ENCODE data around the gene CDCP1.

CDCP1 gene

DNA sequence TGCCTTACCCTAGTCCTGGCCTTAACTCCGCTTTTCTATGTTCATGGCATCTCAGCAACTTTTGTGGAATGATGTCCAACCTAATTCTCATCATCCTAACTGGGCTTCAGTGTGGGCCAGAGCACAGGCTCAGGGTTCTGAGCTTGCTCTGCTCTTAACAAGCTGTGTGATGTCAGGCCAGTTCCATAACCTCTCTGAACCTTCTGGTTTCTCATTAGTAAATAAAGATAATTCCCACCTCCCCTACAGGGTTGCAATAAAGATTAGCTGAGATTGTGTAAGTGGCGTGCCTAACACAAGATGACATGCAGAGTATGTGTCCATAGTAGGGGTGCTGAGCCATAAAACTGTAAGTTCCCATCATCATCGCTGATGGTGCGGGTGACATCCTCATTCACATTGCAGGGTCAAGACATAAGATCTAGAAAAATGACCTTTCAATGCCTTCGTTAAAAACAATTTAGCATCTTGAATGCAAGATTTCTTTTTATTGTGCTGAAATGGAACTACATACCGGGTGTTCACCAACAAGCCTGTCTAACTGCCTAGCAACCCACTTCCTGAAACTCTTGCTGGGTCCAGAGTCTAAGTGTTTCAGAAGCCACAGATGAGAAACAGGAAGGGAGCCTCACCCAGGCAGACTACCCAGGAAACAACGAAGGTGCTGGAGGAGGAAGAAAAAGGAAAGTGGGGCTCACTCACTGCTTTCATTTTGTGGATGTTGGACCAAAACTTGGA, 36.2 kb downstream of the CDCP1 start:
- DNase-seq: peak; percentile 67

DNA sequence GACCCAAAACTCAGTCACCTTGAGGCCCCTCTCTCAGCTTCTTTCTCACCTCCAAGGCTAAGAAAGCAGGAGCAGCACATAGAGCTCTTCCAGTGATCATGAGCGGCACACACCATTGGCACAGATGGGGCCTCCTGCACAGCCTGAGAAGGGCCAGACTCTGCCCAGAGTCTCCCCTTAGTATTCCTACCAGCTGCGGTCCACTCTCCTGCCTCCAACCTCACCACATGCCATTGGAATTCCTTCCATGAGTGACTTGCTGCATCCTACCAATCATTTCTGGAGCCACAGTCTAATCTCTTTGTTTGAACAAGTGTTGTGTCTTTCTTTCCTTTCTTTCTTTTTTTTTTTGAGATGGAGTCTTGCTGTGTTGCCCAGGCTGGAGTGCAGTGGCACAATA, 39.3 kb downstream of the CDCP1 start:
- DNase-seq: no peak

DNA sequence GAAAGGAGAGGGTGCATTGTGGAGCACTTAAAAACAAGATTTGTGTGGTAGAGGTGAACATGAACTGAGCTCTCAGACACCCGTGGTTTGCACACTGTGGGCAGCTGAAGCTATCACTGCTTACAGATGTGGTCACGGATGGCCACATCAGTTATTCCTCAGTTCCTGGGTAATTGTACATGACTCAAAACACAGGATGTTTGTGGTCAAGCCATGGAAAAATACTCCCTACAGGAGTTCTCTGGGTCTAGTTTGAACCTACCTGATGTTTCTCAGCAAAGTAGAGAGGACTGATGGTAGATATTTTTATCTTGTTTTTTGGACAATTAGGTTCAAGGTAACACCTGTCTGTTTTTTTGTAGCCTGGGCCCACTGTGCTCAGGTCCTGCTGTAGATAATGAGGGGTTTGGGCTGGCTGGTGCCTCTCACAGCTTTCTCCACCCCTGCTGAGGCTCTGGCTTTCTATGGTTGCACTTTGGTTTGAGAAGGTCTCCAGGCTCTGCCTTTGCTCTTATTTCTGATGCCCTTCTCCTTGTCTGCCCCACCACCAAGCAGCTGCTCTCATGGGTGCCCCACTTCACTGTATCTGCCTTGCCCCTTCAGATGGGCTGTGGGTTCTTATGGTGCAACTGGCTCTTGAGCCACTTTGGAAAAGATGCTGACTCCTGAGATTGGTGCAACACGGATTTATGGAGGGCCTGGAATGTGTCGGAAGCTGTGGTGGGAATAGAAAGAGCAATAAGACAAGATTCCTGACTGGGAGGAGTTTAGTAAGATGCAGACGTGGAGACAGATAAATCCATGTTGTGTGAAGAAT, 40.1 kb downstream of the CDCP1 start:
- peak; percentile 33 for DNase-seq

DNA sequence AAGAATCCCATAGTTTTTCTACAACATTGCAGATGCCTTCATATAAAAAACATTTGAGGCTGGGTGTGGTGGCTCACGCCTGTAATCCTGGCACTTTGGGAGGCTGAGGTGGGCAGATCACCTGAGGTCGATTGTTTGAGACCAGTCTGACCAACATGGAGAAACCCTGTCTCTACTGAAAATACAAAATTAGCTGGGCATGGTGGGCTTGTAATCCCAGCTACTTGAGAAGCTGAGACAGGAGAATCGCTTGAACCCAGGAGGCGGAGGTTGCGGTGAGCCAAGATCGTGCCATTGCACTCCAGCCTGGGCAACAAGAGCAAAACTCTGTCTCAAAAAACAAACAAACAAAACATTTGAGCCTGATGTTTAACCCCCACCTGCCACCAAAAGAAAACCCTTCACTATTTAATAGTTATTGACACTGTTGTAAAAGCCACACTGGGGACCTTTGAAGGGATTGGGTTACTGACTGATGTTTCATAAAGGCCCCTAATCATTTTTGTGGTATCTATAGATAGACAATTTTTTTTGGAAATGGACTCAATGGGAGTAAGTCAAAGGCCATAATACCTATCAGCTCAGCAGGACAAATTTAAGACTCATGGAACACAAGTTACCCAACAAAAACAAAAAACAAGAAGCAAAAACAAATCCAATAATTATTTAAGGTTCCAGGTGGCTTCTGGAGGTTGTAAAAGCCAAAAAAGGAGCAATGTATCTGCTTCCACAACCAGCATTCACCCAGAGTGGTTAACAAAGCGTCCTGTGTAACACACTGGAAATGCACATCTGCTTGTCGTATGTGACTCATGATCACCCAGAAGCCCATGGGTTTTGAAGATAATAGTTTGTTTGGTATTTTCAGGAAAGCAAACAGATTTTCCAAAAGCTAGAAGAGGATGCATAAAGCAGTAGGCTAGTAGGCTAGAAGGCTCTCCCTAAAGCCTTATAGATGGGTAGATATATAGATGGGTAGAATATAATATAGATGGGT, 41.2 kb downstream of the CDCP1 start:
- DNase-seq: no peak

DNA sequence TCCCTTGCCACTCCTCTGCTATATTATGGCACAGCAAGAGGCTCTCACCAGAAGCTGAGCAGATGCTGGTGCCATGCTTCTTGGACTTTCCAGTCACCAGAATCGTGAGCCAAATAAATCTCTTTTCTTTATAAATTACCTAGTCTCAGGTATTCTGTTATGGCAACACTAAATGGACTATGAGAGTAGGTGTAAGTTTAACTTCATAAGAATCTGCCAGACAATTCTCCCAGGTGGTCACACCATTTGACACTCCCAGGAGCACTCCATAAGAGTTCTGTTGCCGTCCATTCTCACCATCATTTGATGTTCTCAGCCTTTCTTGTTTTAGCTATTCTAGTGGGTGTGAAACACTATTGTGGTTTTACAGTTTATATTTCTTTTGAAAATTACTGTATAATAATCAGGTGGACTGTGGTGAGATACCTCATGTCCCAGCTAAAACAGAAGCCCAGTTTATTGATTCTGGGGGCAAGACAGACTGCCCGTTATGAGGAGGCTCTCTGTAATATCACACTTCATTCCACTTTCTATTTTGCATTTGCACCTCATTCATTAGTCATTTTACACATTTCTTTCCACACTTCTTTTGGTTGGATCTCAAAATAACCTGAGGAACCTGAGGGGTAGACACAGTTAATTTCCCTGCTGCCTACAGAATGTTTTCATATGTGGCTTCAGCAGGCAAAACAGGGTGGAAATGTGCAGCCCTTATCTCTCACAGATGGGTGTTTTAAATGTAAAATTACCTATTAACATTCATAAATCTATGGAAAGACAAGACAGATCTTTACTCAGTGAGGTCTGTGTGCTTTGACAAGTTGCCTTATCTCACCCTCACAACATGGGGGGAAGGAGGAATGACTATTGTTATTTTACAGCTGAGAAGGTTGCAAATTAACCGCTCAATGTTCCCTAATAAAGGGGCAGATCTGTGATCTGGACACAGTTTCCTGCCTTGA, 42.1 kb downstream of the CDCP1 start:
- DNase-seq: no peak

DNA sequence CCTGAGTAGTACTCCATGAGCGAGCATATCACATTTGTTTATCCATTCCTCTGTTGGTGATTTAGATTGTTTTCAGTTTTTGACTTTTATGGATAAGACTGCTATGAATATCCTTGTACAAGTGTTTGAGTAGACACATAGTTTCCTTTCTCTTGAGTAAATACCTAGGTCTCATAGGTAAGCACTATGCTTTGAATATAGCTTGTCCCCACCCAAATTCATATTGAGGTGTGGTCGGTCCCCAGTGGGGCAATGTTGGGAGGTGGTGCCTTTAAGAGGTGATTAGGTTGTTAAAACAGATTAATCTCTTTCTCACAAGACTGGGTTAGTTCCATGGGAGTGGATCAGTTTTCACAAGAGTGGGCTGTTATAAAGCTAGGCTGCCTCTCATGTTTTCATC, 42.8 kb downstream of the CDCP1 start:
- no peak for DNase-seq

DNA sequence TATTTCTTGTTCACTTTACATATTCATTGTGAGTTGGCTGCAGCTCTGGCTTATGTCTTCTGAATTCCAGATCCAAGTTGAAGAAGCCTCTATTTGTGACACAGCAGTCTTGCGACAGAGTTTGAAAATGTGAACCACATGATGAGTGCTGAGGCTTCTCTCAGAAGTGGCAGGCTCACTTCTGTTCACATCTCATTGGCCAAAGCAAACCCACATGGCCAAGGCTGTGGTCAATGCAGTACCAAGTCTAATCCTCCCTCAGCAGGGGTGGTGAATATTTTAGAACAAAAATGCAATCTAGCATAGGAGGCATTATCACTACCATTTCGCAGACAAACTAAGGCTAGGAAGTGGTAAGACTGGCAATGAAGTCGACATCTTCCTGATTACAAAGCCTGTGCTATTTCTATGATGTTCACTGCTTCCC, 45.2 kb downstream of the CDCP1 start:
- peak; percentile 75 for DNase-seq

DNA sequence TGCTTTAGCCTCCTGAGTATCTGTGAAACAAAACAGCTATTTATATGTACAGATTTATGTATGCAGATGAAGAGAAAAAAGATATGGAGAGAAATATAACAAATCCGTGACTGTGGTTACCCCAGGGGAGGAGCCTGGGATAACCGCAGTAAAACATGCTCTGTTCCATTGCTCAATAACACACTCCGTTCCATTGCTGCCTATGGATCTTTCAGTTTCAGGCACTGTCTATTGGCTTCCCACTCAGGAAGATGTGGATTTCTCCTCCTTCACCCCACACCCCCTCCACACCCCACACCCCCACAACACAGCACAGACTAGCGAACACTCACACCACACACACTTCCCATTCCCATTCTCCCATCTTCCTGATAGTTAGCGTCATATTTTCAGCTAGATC, 47.9 kb downstream of the CDCP1 start:
- DNase-seq: peak; percentile 42

DNA sequence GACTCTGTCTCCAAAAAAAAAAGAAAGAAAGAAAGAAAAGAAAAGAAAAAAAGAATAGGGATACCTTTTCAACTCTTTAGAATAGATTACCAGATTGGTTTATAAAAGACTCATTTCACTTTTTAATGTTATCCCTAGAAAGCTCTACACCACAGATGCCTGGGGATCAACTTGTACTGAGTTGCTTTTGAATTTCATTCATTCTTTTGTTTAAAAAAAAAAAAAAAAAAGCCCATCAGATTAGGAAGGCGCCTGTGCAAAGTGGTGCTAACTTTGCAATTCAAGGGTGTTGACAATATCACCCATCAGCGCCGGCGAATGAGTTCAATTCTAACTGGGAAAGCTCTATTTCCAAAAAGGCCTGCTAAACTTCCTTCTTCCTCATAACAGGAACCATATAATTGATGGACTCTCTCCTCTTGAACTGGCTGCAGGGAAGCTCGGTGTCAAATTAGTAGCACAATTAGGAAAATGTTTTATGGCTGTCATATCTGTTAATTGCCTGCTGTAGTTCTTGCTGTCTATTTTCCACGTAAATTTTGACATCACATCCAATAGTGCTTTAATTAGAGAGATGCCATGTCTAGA, 48.8 kb downstream of the CDCP1 start:
- no peak for DNase-seq

DNA sequence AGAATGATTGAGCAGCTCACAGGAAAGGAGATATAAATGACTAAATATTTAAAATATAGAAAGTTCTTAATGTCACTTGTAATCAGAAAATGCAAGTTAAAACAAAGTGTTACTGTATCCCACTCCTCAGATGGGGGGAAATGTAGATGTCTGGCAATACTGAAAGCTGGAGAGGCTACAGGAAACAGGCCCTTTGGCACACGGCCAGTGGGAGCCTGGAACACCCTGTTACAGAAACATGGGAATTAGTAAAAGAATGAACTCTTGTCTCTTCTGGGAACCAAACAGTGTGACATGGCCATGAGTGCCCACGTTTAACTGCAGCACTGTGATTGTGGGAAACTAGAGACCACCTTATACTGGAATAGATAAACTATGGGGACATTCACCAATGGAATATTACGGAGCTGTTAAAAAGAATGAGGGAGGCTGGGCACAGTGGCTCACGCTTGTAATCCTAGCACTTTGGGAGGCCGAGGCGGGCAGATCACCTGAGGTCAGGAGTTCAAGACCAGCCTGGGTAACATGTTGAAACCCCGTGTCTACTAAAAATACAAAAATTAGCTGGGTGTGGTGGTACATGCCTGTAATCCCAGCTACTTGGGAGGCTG, 50.2 kb downstream of the CDCP1 start:
- DNase-seq: no peak

DNA sequence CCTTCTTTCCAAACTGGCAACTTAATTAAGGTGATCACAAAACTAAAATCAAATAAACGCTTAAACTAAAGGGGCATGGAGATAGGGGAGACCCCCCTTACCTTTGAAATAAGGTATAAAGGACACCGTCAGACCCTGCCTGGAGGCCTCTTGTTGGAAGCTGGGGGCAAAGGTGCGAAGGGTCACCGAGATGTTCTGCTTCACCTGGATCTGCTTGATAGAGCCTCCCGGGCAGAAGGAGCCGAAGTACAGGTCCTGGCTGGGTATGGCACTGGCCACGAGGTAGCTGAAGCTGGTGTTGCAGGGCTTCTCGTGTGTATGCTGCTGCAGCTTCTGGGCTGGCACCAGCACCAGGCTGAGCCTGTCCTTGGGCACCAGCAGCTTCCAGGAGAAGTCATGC, 53.0 kb downstream of the CDCP1 start:
- no peak for DNase-seq

DNA sequence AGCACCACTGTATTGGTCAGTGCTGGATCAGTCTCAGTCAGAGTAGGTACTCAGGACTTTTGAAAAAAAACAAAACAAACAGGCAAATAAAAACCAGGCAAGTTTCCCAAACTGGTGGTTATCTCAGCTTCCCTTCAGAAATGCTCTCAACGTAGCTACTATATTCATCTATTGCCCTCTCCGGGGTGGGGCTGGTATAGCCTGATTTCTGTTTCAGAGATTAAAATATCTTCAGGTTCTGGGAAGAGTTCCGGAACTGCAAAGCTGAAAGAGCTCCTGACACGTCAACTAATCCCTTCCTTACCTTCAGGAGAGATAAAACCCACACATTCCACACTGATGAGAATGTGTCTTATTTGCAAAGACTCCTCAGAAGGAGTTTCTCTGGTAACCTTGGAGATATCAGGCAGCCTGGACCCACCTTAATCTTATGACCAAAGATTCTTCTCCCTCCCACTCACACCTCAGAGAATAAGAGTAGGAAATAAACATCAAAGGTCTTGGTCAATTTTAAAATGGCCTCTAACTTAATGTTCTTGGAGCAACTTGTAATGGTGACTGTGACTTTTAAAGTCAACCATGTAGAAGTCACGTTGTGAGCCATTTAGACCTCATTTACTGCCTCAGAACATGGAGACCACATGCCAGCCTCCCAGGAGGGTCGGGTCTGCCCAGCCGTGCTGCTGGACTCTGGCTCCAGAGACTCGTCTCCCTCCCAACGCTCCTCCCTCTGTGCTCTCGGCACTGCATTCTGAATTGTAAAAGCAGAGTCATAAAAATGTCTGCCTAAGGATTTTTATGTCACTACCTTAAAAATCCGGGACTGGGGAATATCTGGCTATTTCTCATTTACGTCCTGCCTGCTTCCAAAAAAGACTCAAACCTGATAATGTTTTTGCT, 53.8 kb downstream of the CDCP1 start:
- no peak for DNase-seq

DNA sequence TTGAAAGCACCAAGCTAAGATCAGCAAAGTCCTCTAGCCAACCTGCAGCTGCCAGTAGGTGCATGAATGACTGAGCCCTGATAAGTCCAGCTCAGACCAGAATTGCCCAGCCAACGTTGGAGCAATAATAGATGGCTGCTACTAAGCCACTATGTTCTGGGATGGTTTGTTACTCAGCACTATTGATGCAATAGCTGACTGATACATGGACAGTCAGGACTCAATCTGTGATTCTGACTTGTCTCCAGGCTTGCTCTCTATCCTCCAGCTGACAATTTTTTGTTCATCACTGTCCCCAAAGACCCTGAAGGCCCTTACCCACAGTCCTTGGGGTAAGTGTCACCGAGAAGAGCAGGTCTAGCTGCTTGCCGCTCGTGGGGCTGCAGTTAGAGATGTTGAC, 55.3 kb downstream of the CDCP1 start:
- no peak for DNase-seq

DNA sequence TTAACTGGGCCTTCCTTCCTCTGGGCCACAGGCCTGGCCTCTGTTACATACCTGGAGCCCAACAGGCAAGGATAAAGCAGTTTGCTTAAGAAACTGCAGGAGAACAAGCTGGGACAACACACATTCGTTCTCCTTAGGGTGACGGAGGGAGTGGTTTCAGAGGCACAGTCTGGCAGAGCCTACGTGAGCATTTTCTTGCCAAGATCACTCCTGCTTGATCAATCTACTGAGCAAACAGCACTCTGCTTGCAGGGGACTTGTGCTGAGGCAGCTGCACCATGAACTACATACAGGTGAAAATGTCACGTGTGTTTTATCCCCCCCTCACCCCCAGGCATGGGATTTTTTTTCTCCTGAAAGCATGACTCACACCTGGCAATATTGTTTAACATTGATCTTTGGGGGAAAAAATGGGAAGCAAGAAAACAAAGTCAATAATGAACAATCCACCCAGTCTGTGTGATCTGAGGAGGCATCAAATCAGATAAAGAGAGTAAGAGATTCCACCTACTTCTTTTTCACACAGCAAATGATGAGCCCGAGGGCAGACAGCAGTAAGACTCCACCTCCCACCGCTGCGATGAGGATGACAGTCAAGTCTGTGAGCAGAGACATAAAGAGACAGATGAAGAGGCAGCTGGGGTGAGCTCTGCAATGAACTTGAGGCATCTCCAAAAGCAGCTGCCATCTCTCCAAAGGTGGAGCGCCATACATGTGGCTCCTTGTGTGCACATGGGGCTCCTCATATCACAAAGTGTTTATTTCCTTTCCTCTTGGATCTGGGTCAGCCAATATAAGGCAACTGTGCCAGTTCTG, 57.4 kb downstream of the CDCP1 start:
- no peak for DNase-seq

DNA sequence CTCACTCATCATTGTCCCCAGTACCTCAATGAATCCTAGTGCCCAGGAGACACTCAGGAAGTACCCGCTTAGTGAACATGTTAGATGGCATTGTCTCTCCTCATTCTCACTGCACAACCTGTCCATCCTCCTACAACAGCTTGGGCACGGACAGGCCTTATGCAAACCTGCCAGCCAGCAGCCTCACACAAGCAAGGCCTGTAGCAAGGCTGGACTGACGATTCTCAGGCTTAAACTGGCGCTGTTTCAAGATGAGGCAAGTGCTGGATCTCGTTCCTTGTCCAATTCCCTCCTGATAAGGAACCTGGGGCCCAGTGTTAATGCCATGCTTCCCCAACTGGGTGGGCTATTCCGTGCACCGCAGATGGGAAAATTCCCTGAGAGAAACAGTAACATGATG, 59.0 kb downstream of the CDCP1 start:
- no peak for DNase-seq

DNA sequence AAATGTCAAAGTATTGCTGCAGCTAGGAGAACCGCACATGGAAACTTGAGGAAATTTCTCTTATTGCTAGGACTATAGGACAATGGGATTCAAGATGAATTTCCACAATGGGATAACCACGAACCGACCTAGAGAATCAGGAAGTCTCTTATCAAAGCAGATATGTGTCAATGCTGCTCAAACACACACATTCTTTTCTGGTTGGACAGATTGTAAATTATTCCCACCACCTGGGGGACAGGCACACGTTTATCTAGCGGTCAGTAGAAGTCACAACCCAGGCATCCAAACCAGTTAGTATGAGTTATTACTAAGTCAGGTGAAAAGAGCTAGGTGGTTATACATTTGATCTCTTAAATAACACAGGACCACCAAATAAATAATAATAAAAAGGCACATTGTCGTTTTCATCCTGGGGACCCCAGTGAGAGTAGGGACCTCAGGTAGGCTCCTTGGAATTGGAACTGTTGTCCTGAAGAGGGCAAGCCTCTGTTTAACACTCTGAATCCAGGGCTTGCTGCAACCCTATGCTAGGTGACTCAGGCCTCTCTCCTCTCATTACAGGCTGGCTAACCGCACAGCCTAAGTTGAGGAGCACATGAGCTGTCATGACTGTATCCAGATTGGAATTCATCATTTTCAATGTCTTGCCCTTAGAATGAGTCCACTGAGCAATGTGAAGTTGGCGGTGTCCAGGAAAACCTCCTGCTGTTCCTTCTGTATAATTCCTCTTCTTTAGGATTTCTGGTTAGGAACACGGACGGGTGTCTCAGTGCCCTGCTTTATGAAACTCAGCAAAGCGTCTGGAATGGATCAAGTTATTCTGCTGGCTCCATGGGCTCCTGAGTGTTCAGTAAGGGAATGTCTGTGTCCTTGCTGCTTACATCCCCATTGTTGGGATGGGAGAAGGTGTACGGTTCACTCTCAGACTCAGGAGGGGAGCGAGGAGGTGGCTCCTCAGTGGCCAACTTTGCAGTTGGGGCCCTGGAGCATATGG, 61.1 kb downstream of the CDCP1 start:
- DNase-seq: no peak

DNA sequence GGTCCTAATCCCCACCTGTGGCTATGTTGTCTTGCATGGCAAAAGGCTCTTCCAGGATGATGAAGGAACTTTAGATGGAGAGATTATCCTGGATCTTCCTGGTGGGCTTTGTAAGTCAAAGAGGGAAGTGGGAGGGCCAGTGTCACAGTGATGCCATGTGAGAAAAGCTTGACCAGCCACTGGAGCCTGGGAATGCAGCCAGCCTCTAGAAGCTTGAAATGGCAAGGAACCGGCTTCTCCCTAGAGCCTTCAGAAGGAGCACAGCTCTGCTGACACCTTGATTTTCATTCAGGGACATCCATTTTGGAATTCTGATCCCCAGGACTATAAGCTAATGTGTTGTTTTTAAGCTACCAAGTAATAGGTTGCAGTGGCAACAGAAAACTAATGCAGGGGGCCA, 61.8 kb downstream of the CDCP1 start:
- DNase-seq: no peak

DNA sequence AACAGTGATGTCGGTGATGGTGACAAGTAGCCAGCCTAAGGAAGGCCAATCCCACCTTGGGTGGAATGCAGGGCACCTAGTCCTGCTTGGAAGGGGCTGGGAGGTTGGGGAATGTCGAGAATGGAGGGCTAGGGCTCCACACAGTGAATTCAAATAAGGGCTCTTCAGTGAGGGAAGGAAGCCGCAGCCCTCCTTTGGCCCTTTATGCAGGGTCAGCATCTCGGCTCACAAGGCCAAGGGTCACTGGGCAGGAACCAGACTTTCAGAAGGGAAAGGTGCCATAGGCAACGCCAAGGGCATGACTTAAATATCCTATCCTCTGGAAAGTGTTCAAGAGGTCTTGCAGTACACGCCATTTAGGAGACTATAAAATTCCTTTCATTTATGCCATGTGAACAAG, 63.2 kb downstream of the CDCP1 start:
- no peak for DNase-seq
